NB4 (cell line): ENCODE measurements around the gene NKIRAS1.

Experiments used
- MYC ChIP-seq: IDR thresholded peaks from 2 replicates; pipeline ENCODE4 v1.6.1; 2011; ENCODE audit warnings: low read depth, low read length
- POLR2A ChIP-seq: IDR thresholded peaks from 2 replicates; pipeline ENCODE4 v1.6.1; 2011; ENCODE audit warnings: mild to moderate bottlenecking; ENCODE audit not compliant: insufficient read length; ENCODE audit errors: extremely low read depth
- TF ChIP-seq, protein P1 (sequence below): IDR thresholded peaks from one replicate; pipeline ENCODE4 v1.5.1; 2012; ENCODE audit warnings: low read depth, low read length
- TF ChIP-seq, protein P2 (sequence below): IDR thresholded peaks from 2 replicates; pipeline ENCODE4 v1.6.1; 2011; ENCODE audit warnings: low read depth, low read length

DNA sequence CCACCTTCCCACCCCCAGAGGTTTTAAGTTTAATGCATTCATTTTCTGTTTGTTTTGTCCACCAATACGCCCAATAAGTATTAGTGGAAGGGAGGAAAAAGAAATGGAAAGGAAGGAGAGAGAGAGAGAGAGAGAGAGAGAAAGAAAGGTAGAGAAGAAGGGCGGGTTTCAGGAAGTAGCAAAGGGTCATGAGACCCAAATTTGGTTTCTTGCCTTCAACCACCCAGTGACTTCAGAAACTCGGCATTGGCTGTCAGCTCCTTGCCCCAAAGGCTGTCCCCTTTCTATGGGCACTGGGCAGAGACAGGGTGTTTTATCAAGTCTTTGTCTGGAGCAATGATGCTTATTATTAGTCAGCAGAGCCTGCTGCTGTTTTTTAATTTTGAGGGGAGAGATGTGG lies 14.8 kb upstream of the NKIRAS1 start:
- TF ChIP-seq, protein P1, sequence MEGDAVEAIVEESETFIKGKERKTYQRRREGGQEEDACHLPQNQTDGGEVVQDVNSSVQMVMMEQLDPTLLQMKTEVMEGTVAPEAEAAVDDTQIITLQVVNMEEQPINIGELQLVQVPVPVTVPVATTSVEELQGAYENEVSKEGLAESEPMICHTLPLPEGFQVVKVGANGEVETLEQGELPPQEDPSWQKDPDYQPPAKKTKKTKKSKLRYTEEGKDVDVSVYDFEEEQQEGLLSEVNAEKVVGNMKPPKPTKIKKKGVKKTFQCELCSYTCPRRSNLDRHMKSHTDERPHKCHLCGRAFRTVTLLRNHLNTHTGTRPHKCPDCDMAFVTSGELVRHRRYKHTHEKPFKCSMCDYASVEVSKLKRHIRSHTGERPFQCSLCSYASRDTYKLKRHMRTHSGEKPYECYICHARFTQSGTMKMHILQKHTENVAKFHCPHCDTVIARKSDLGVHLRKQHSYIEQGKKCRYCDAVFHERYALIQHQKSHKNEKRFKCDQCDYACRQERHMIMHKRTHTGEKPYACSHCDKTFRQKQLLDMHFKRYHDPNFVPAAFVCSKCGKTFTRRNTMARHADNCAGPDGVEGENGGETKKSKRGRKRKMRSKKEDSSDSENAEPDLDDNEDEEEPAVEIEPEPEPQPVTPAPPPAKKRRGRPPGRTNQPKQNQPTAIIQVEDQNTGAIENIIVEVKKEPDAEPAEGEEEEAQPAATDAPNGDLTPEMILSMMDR: no peak
- TF ChIP-seq POLR2A (no peak), MYC (no peak)
- TF ChIP-seq, protein P2, sequence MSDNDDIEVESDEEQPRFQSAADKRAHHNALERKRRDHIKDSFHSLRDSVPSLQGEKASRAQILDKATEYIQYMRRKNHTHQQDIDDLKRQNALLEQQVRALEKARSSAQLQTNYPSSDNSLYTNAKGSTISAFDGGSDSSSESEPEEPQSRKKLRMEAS: no peak
